Liver (tissue), 3 donors: ENCODE results near the gene KRTAP27-1.

Experiments
- NR2F2 ChIP-seq: IDR thresholded peaks from 2 replicates; pipeline ENCODE4 v1.6.1; 2016; ENCODE audit warnings: antibody characterized with exemption
- TF ChIP-seq, protein P1 (sequence below): fragments of 150-350 bp; IDR thresholded peaks from 2 replicates; pipeline ENCODE4 v1.5.1; 2017; ENCODE audit warnings: improper control_type of control experiment, low read depth, low read length; ENCODE audit not compliant: missing input control
- TF ChIP-seq, protein P2 (sequence below): IDR thresholded peaks from 2 replicates; pipeline ENCODE4 v1.6.1; 2016; ENCODE audit warnings: antibody characterized with exemption
- donor health status: healthy.
- donor health status: healthy.

- TF ChIP-seq NR2F2: no peak
- TF ChIP-seq, protein P1, sequence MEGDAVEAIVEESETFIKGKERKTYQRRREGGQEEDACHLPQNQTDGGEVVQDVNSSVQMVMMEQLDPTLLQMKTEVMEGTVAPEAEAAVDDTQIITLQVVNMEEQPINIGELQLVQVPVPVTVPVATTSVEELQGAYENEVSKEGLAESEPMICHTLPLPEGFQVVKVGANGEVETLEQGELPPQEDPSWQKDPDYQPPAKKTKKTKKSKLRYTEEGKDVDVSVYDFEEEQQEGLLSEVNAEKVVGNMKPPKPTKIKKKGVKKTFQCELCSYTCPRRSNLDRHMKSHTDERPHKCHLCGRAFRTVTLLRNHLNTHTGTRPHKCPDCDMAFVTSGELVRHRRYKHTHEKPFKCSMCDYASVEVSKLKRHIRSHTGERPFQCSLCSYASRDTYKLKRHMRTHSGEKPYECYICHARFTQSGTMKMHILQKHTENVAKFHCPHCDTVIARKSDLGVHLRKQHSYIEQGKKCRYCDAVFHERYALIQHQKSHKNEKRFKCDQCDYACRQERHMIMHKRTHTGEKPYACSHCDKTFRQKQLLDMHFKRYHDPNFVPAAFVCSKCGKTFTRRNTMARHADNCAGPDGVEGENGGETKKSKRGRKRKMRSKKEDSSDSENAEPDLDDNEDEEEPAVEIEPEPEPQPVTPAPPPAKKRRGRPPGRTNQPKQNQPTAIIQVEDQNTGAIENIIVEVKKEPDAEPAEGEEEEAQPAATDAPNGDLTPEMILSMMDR: no peak
- TF ChIP-seq, protein P2, sequence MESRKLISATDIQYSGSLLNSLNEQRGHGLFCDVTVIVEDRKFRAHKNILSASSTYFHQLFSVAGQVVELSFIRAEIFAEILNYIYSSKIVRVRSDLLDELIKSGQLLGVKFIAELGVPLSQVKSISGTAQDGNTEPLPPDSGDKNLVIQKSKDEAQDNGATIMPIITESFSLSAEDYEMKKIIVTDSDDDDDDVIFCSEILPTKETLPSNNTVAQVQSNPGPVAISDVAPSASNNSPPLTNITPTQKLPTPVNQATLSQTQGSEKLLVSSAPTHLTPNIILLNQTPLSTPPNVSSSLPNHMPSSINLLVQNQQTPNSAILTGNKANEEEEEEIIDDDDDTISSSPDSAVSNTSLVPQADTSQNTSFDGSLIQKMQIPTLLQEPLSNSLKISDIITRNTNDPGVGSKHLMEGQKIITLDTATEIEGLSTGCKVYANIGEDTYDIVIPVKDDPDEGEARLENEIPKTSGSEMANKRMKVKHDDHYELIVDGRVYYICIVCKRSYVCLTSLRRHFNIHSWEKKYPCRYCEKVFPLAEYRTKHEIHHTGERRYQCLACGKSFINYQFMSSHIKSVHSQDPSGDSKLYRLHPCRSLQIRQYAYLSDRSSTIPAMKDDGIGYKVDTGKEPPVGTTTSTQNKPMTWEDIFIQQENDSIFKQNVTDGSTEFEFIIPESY: no peak
These were observed 34.8 kb upstream of the KRTAP27-1 start, which contains the start of gene KRTAP13-2 for GRCh38 chr21:30372139-30372770.
